ENCODE data around the gene KRT31.
"Not testable (repeated sequence)": the region's sequence is repeated elsewhere in the genome, so short reads cannot be mapped to it uniquely, and the experiment has no call there.

- TF ChIP-seq CTCF (IDR thresholded peaks at IDR 0.05); POLR2A (IDR thresholded peaks at IDR 0.05; ENCODE audit: low read depth): not testable (repeated sequence)
Measured at GRCh38 chr17:41380091-41380490, 17.3 kb downstream of the KRT31 start.

Measured in esophagus muscularis mucosa (tissue), 3 donors.